G401.6 (cell line): Measurements from ENCODE around the gene MXI1.
"Not testable (repeated sequence)": the region's sequence is repeated elsewhere in the genome, so short reads cannot be mapped to it uniquely, and the experiment has no call there.

Experiments used
- FAIRE-seq: peaks from 2 replicates; lab custom pipeline; 2012; peaks lifted over from hg19 to GRCh38; lab: Jason Lieb, UNC

Gene MXI1

DNA sequence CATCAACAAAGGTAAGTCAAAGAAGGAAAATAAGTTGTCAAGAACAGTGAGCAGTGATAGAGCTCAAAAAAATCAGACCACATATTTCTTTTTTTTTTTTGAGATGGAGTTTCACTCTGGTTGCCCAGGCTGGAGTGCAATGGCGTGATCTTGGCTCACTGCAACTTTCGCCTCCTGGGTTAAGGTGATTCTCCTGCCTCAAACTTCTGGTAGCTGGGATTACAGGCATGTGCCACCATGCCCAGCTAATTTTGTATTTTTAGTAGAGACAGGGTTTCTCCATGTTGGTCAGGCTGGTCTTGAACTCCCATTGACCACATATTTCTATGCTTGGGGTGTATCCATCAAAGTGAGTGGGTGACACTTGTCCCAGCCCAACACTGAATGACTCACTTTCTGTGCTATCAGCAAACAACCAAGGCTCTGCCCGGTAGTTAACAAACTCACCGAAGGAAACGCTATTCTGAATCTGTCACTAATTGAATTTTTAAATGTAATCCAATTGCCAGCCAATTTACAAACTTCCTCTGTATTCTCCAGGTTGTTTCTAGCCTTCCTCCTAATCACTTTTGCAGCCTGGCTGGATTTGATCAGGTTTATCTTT, 116.9 kb downstream of the MXI1 start:
- FAIRE-seq, result no peak

DNA sequence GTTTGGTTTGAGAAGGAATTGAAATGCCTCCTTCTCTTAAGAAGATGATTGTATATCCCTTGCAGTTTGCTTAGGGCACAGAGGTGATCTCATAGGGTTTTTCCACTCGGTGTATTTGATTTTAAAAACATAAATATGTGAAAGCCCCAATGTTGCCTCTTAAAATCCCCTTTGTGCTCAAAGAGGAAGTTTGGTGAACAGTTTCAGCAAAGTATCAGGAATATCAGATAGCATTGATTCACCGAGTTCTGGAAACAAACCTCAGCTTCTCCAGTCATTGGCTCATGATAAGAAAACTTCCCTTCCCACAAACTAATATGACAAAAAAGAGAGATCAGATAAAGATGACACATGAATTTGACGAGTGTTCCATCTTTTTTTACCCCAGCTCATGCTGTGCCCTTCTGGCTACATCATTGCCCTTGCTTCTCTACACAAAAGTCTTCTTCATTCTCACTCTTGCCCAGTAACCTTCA, 117.4 kb downstream of the MXI1 start:
- no peak for FAIRE-seq

DNA sequence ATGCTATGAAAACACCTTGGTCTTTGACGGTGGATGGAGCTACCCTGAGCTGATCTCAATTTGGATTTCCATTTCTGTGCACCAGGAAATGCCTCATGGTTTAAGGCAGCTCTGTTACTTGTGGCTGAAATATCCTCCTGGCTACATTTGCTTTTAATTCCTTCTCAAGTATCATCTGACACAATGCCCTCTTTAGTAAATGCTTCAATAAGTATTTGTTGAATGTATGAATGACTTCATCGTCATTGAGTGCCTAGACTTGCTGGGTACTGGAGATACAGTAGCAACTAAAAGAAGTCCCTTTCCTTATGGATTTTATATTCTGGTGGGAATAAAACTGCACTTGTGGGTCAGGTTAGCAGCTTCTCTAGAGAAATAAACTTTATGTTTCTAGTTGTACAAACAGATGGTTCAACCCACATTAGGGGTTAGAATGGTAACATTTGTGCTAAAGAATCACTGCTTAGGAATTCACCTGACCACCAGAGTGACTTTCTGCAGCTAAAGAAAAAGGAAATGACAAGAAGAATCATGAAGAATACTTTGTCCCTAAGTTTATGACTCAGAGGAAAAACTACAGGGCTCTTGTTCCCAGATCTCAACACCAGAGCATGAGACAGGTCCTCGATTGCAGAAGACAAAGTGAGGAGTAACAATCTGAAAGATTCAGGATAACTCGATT, 119.1 kb downstream of the MXI1 start:
- no peak for FAIRE-seq

DNA sequence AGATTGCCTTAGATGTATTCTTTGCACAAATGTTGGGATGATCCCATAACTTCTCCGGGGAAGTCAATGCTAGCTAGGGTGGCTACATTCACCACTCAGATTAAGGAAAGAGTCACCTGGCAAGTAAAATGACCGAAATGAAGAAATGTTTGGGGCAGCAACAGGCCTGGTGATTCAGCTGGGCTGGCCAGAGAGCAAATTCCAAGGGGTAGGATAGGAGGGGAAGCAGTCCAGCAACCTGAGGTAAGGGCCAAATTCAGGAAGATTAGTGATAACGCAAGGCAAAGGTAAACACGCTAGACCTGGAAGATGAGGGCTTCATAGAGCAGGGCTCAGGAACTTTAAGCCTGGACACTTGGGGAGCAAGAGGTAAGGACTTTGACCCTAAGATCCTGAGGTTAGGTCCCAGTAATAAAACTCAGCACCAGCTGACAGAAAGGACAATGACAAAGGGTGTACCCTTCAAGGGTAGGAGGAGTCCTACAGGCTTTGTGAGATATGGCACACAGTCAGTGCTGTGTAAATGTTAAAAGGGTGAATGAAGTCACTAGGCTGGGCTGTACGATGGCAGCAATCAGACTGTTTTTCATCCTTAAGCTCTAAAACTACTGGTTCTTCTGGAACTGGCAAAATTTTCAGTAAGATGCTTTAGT, 120.0 kb downstream of the MXI1 start:
- no peak for FAIRE-seq

DNA sequence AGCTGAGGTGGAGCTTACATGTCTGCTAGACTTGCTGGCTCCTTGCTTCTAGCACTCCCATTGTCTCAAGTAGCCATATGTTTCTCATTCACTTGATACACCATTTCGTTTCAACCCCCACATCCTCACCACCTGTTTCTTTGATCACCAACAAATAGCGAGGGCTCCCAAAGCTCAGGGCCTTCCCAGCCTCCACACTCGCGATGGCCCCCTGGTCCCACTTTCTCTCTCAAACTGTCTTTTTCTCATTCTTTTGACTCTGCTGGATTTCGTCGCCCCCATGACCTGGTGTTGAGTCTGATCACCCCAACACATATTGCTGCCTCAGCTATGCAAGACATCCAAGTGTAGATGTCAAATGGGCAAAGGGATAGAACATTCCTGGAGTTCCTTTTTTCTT, 123.3 kb downstream of the MXI1 start:
- FAIRE-seq, result no peak

DNA sequence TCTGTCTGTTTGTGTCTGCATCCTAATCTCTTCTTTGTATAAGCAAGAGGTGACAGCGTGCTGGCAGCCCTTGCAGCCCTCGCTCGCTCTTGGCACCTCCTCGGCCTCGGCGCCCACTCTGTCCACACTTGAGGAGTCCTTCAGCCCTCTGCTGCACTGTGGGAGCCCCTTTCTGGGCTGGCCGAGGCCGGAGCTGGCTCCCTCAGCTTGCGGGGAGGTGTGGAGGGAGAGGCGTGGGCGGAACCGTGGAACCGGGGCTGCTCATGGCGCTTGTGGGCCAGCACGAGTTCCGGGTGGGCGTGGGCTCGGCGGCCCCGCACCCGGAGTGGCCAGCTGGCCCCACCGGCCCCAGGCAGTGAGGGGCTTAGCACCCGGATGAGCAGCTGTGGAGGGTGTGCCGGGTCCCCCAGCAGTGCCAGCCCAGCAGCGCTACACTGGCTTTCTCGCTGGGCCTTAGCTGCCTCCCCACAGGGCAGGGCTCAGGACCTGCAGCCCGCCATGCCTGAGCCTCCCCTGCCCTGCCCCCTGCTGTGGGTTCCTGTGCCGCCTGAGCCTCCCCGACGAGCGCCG, 123.9 kb downstream of the MXI1 start:
- not testable (repeated sequence) for FAIRE-seq

DNA sequence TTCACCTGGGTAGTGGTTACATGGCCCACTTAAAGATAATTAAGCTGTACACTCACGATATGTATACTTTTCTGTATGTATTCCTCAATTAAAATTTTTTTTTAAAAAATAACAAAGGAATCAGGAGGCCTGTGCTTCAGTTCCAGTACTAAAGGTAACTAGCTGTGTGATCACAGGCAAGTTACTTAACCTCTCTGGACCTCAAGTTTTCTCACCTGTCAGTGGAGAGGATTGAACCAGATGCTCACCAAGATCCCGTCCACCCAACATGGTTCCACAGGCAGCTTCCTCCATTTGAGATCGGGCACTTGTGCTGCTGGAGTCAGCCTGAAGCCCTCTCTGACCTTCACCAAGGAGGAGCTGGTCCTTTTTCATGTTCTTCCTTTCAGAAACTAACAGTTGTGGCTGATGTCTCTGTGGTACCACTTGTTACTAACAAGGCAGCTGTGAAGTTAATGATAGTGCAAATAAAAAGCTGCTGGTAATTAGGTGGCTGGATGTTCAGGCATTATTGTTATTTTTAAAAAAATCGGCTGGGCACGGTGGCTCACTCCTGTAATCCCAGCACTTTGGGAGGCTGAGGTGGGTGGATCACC, 126.8 kb downstream of the MXI1 start:
- no peak for FAIRE-seq

DNA sequence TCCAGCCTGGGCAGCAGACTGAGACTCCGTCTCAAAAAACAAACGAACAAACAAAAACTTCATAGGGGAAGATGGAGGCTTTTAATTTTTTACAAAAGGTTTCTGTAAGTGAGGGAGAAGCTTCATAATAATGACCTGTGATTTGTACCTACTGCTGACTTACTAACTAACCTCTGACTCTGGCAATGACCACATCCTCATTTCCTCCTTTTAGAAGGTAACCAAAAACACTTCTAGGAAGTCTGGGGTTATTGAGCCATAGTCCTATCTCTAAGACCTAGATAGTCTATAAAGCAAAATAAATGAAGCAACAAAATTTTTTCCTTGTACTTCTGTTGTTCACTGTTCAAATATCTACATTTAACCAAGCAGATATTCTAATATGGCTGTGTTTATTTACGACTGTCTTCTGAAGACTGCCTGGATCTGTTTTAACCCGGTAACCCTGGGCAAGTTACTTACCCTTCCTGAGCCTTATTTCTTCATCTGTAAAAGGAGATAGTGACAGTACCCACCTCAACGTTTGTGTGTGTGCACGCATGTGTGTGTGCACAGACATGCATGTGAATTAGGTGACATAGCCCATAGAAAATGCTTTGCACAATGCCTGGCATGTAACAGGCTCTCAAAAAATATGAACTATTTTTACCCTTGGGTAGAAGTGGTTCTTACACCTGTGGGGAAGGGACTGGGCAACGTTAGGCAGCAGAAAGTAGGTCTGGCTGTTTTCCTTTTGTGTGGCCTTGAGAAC, 128.1 kb downstream of the MXI1 start:
- FAIRE-seq, result no peak

DNA sequence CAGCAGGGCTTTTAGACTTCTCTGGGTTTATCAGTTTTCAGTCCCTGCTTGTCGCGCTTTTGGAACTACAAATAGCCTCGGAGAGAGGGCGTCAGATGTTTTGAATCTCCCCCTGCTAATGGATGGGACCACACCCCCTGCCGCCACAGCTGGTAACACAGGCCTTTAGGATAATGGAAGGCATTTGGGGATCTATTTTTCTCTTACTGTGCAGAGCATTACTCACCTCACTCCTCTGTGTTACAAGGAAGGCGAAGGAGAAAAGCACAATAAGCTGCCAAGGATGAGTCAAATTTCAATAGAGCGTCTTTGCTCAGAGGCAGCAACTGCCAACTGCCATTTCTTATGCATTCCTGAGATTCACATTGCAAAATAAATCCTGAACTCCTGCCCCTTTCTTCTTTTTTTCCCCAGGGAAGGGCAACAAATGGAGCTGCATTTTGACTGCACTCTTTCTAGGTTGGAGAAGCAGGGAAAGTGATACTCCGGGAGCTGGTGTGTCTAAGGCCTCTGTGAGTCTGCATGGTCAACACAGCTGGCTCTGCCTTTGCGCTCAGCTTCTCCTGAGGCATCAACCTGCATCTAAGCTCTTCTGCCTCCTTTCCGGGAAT, 128.8 kb downstream of the MXI1 start:
- no peak for FAIRE-seq
